Upper lobe of left lung (tissue), 6 donors: ENCODE measurements around the gene AFG3L2. TPM values are rescaled to one million over a fixed set of nuclear protein-coding genes. Genes with fewer than 3 reads are reported as not detected.

ENCODE experiments used
- ATAC-seq, 2 donors: fragments of 200-7000 bp; cut with Tn5 transposase; one replicate each; pipeline ENCODE4 v1.9.1; 2022; ENCODE audit warnings: mild to moderate bottlenecking in 2 of 2, moderate library complexity in 2 of 2; ENCODE audit not compliant: low FRiP score in 2 of 2
- DNase-seq, 2 donors: peaks; one replicate each; pipeline ENCODE4 v3.0.0-alpha.2; 2019 to 2020
- H3K27ac ChIP-seq, 4 donors: fragments of 200-600 bp; sonication (generic); one replicate each; pipeline ENCODE4 v1.5.1; 2016 to 2019
- H3K27me3 ChIP-seq, 4 donors: fragments of 200-600 bp; sonication (generic); one replicate each; pipeline ENCODE4 v1.5.1; 2017 to 2019
- H3K36me3 ChIP-seq, 4 donors: fragments of 200-600 bp; sonication (generic); one replicate each; pipeline ENCODE4 v1.5.1; 2016 to 2019
- H3K4me1 ChIP-seq, 4 donors: fragments of 200-600 bp; sonication (generic); one replicate each; pipeline ENCODE4 v1.5.1; 2018 to 2019
- H3K4me3 ChIP-seq, 4 donors: fragments of 200-600 bp; sonication (generic); one replicate each; pipeline ENCODE4 v1.5.1; 2017 to 2019; ENCODE audit warnings: mild to moderate bottlenecking in 2 of 4, moderate library complexity in 1 of 4
- H3K9me3 ChIP-seq, 4 donors: fragments of 200-600 bp; sonication (generic); one replicate each; pipeline ENCODE4 v1.5.1; 2018 to 2019
- EP300 ChIP-seq, 4 donors: sonication (generic); formaldehyde crosslinking; IDR thresholded peaks; one replicate each; pipeline ENCODE4 v1.5.1; 2017; ENCODE audit warnings: antibody characterized with exemption in 4 of 4, control low read depth in 2 of 4
- POLR2A ChIP-seq, 4 donors: fragments of 450-650 bp; IDR thresholded peaks; one replicate each; pipeline ENCODE4 v1.5.1; 2016 to 2017; ENCODE audit warnings: antibody characterized with exemption in 4 of 4, mild to moderate bottlenecking in 2 of 4
- POLR2AphosphoS5 ChIP-seq, 2 donors: sonication (generic); formaldehyde crosslinking; IDR thresholded peaks; one replicate each; pipeline ENCODE4 v1.5.1; 2017; ENCODE audit warnings: antibody characterized with exemption in 2 of 2
- WGBS, 2 donors: methylation state at CpG; one replicate each; pipeline ENCODE4 v1.1.5; 2017 to 2018; 5-methylcytosine and 5-hydroxymethylcytosine counted together
- total RNA-seq, 6 donors: library from RNA; depleted of rRNA in 4 of 6; stranded (reverse); fragments of >200 nt in 4 of 6; gene quantifications; one replicate each; pipeline versions ENCODE4 v1.1.0 to v1.2.1, GENCODE V29; 2016 to 2021
- TF ChIP-seq, protein P1 (sequence below), 6 experiments: fragments of 450-650 bp in 4 of 6; fragments of 200-600 bp in 2 of 6; sonication (generic) in 2 of 6; IDR thresholded peaks; one replicate each; pipeline ENCODE4 v1.5.1; 2016 to 2019; ENCODE audit warnings: antibody characterized with exemption in 6 of 6
- donor health status: DM: no; HTN: no; CAD: no; lungs with moderate emphysema.
- donor health status: DM: no; HTN: yes; CAD: no; lungs with severe emphysema.

AFG3L2 gene
- total RNA-seq, 6 donors from 2014 or later, result 31.3 to 55.6 (median 38.3) TPM

DNA sequence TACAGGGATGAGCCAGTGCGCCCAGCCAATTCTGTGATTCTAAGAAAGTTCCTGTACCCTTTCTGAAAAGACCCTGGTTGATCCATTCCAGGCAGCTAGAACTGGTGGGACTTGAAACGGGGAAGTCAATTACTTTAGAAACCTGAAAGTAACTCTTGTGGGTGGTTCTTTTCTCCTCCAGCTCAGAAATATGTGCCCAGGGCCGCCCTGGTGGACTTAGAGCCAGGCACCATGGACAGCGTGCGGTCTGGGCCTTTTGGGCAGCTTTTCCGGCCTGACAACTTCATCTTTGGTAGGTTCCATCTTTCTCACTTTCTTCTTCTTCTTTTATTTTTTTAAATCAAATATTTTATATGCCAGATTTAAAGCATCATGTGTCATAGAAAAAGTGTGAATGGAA lies 66.3 kb downstream of the AFG3L2 start:
- peaks cover 0 to 9% (median 6%) of the 10 kb centered on the region in 4 donors for H3K9me3 ChIP-seq
- ATAC-seq (no peak), DNase-seq (no peak)
- TF ChIP-seq, protein P1, sequence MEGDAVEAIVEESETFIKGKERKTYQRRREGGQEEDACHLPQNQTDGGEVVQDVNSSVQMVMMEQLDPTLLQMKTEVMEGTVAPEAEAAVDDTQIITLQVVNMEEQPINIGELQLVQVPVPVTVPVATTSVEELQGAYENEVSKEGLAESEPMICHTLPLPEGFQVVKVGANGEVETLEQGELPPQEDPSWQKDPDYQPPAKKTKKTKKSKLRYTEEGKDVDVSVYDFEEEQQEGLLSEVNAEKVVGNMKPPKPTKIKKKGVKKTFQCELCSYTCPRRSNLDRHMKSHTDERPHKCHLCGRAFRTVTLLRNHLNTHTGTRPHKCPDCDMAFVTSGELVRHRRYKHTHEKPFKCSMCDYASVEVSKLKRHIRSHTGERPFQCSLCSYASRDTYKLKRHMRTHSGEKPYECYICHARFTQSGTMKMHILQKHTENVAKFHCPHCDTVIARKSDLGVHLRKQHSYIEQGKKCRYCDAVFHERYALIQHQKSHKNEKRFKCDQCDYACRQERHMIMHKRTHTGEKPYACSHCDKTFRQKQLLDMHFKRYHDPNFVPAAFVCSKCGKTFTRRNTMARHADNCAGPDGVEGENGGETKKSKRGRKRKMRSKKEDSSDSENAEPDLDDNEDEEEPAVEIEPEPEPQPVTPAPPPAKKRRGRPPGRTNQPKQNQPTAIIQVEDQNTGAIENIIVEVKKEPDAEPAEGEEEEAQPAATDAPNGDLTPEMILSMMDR (IDR thresholded peaks at IDR 0.05), result no peak
- TF ChIP-seq POLR2AphosphoS5 (IDR thresholded peaks at IDR 0.05), result no peak
- TF ChIP-seq POLR2A (IDR thresholded peaks at IDR 0.05), result no peak
- no peak for TF ChIP-seq EP300 (IDR thresholded peaks at IDR 0.05)
- peak overlapping the region in 1 of 4 donors; percentile 27 for H3K27ac ChIP-seq
- H3K36me3 ChIP-seq, result peaks cover 0 to 60% (median 19%) of the 10 kb centered on the region in 4 donors
- WGBS, 2 donors, result 97 to 98% methylated on average over 6 of the region's 6 CpGs
- peaks cover 24 to 44% (median 38%) of the 10 kb centered on the region in 4 donors for H3K4me1 ChIP-seq
- peaks cover 0 to 16% (median 0%) of the 10 kb centered on the region in 4 donors for H3K27me3 ChIP-seq
- peak overlapping the region in 1 of 4 donors; percentile 79 for H3K4me3 ChIP-seq

DNA sequence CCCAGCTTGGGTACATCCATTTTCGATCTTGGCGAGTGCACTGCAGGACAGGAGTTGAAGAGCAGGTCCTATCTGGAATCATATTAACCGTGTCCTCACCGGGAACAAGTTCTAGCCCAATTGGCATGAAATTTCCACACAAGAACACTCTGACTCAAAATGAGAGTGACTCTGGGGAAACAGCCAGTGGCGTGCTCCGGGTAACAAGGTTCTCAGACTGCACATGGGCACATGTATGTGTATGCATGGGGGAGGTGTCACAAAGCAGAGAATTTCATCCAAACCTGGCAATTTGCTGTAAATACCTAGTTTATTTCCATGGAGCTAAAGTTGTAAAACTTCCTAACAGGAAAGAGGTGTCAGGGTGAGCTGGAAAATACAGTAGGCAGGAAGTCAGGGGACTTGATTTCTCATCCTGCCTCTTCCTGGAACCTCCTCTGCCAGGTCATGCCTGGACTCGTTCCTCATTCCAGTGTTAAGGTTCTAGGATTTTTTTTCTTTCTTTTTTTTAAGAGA lies 67.3 kb downstream of the AFG3L2 start:
- peak overlapping the region in 3 of 4 donors; percentile 97 to 98 (median 98) for H3K27ac ChIP-seq
- DNase-seq (no peak), ATAC-seq (no peak)
- H3K4me3 ChIP-seq, result peak overlapping the region in 2 of 4 donors; percentile 79 to 88
- WGBS, 2 donors, result 48 to 56% methylated on average over 7 of the region's 7 CpGs
- peaks cover 0 to 16% (median 0%) of the 10 kb centered on the region in 4 donors for H3K27me3 ChIP-seq
- peaks cover 24 to 39% (median 31%) of the 10 kb centered on the region in 4 donors for H3K4me1 ChIP-seq
- H3K36me3 ChIP-seq, result peaks cover 0 to 49% (median 17%) of the 10 kb centered on the region in 4 donors
- peaks cover 0 to 9% (median 6%) of the 10 kb centered on the region in 4 donors for H3K9me3 ChIP-seq
- no peak for TF ChIP-seq POLR2A (IDR thresholded peaks at IDR 0.05)

DNA sequence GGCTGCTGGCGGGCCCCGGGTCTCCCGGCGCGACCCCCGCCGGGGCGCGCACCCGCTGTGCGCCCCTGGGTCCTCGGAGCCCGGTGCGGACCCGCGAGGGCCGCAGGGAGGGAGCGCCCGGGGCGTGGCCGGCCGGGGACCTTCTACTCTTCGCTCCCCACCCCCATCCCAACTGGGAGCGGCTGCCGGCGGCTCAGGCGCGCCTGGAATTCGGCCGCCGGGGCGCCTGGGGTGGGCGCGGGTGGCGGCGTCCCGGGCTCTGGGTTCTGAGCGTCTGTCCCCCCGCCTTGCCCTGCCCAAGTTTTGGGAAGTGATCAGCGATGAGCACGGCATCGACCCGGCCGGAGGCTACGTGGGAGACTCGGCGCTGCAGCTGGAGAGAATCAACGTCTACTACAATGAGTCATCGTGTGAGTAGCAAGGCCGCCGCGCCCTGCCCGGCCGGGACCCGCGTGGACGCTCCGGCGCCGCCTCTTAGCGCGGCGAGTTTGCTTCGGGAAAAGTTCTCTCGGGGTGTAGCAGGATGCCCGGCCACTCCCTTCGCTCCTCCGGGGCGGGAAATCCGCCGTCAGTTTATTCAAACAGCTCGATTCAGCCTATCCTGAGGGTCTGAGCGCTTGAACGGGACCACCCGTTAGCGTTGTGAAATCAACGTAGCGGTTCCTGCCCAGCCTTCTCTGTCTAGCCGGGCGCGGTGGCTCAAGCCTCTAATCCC lies 68.5 kb downstream of the AFG3L2 start:
- Histone ChIP-seq H3K27me3 (peaks cover 0 to 16% (median 0%) of the 10 kb centered on the region in 4 donors), H3K36me3 (peaks cover 0 to 37% (median 13%) of the 10 kb centered on the region in 4 donors), H3K27ac (peak overlapping the region; percentile 90 to 98 (median 98)), H3K4me3 (peak overlapping the region; percentile 53 to 88 (median 78)), H3K9me3 (peaks cover 0 to 9% (median 6%) of the 10 kb centered on the region in 4 donors), H3K4me1 (peaks cover 22 to 34% (median 26%) of the 10 kb centered on the region in 4 donors)
- WGBS, 2 donors, result 2% methylated on average over 42 of the region's 81 CpGs; no CpG with 5 or more reads in 1 of the 2 donors
- TF ChIP-seq POLR2A (IDR thresholded peaks at IDR 0.05), result peak in 3 of 4 donors; percentile 60 to 77 (median 72)
- TF ChIP-seq, protein P1 (IDR thresholded peaks at IDR 0.05), result peak in 1 of 6 experiments; percentile 5
- peak in 1 of 4 donors; percentile 8 for TF ChIP-seq EP300 (IDR thresholded peaks at IDR 0.05)
- peak; percentile 86 to 87 for TF ChIP-seq POLR2AphosphoS5 (IDR thresholded peaks at IDR 0.05)
- peak; percentile 79 to 88 for ATAC-seq
- DNase-seq, result peak; percentile 69 to 95

DNA sequence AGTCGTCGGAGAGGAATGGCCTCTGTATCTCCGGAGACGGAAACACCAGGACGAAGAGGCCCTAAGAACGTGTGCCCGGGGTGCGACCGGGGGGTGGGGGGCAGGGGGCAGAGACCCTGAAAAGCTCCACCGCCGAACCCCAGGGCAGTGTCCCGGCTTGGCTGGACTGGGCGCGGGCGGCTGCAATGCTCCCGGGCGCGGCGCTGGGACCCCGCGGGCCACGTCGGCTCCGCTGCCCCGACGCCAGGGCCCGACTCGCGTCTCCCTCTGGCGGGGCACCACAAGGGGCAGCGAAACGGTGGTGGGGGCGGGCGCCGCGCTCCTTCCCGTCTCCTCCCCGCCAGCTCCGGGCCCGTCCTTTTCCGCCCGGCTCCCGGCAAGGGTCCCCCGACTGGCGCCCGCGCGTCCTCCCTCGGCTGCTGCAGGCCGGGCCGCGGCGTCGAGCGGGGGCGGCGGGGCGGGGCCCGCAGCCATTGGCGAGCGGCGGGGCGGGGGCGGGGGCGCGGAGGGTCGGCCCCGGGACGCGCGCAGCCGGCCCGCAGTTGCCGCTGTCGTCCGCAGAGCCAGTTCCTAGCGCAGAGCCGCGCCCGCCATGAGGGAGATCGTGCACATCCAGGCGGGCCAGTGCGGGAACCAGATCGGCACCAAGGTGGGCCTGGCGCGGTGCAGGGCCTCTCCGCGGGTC lies 69.2 kb downstream of the AFG3L2 start, which contains the start of gene TUBB6:
Gene TUBB6 (plus strand): TSS at position 541 of the 685 bp plus-strand sequence. CDS start 52 bp downstream, at position 593.
- TF ChIP-seq POLR2AphosphoS5 (IDR thresholded peaks at IDR 0.05) (peak in 1 of 2 donors; percentile 72), EP300 (IDR thresholded peaks at IDR 0.05) (no peak), POLR2A (IDR thresholded peaks at IDR 0.05) (peak in 2 of 4 donors; percentile 70 to 86)
- TF ChIP-seq, protein P1 (IDR thresholded peaks at IDR 0.05), result peak in 3 of 6 experiments; percentile 4 to 37 (median 25)
- DNase-seq (peak; percentile 40 to 95), ATAC-seq (peak; percentile 66 to 90)
- H3K9me3 ChIP-seq, result peaks cover 0 to 9% (median 6%) of the 10 kb centered on the region in 4 donors
- peak within 1 kb of the TSS; percentile 53 to 88 (median 78) for H3K4me3 ChIP-seq
- H3K36me3 ChIP-seq, result peaks cover 0 to 30% (median 12%) of the 10 kb centered on the region in 4 donors
- H3K27me3 ChIP-seq, result peaks cover 0 to 16% (median 0%) of the 10 kb centered on the region in 4 donors
- peak within 1 kb of the TSS; percentile 90 to 98 (median 98) for H3K27ac ChIP-seq
- 0% methylated on average over 7 to 12 of the region's 88 CpGs for WGBS, 2 donors
- peaks cover 21 to 30% (median 26%) of the 10 kb centered on the region in 4 donors for H3K4me1 ChIP-seq
